CD14-positive monocyte (primary cell): Measurements from ENCODE around the gene GPR4. TPM values are rescaled to one million over a fixed set of nuclear protein-coding genes. Genes with fewer than 3 reads are reported as not detected.

Experiments
- DNase-seq, 3 donors: peaks; one replicate each; pipeline ENCODE4 v3.0.0-alpha.2; 2011 to 2022
- H2AFZ ChIP-seq: 2 replicates; pipeline ENCODE4 v1.6.0; 2012; ENCODE audit warnings: mild to moderate bottlenecking, low read depth, low read length, inconsistent platforms; ENCODE audit not compliant: insufficient read depth, poor library complexity, severe bottlenecking
- H3K27ac ChIP-seq, 2 donors: 1 replicate in 1 of 2; 2 replicates in 1 of 2; pipeline ENCODE4 v1.5.1; 2012 to 2013; ENCODE audit warnings: low read length in 2 of 2, control low read depth in 1 of 2, inconsistent platforms in 1 of 2, low read depth in 1 of 2, mild to moderate bottlenecking in 1 of 2
- H3K27me3 ChIP-seq, 2 donors: one replicate each; pipeline versions ENCODE4 v1.6.0 to v1.6.1; 2011 to 2013; ENCODE audit warnings: low read length in 2 of 2; ENCODE audit not compliant: control insufficient read depth in 2 of 2, insufficient read depth in 2 of 2
- H3K36me3 ChIP-seq, 2 donors: replicated peaks in 1 of 2; 1 replicate in 1 of 2; 2 replicates in 1 of 2; pipeline versions ENCODE4 v1.5.1 to v1.6.1; 2012 to 2013; ENCODE audit warnings: low read length in 2 of 2, control low read depth in 1 of 2, inconsistent platforms in 1 of 2, mild to moderate bottlenecking in 1 of 2; ENCODE audit not compliant: insufficient read depth in 2 of 2, control insufficient read depth in 1 of 2
- H3K4me1 ChIP-seq, 2 donors: 1 replicate in 1 of 2; 2 replicates in 1 of 2; pipeline versions ENCODE4 v1.5.1 to v1.6.1; 2012 to 2013; ENCODE audit warnings: low read length in 2 of 2, control low read depth in 1 of 2, inconsistent platforms in 1 of 2, mild to moderate bottlenecking in 1 of 2, moderate library complexity in 1 of 2; ENCODE audit not compliant: insufficient read depth in 2 of 2, control insufficient read depth in 1 of 2
- H3K4me2 ChIP-seq: replicated peaks from 2 replicates; pipeline ENCODE3; 2012; ENCODE audit warnings: low read length, moderate library complexity, mild to moderate bottlenecking; ENCODE audit not compliant: poor library complexity, severe bottlenecking; ENCODE audit errors: extremely low read depth
- H3K4me3 ChIP-seq, 3 experiments: fragments of 200-600 bp in 1 of 3; sonication (generic) in 1 of 3; replicated peaks in 1 of 3; 1 replicate in 2 of 3; 2 replicates in 1 of 3; pipeline ENCODE4 v1.5.1; 2011 to 2013; ENCODE audit warnings: low read length in 3 of 3, mild to moderate bottlenecking in 3 of 3, control low read depth in 2 of 3, low read depth in 2 of 3, inconsistent platforms in 1 of 3, moderate library complexity in 1 of 3
- H3K79me2 ChIP-seq: 2 replicates; pipeline ENCODE4 v1.6.0; 2012; ENCODE audit warnings: mild to moderate bottlenecking, control low read depth, inconsistent platforms, low read length, moderate library complexity; ENCODE audit not compliant: insufficient read depth
- H3K9ac ChIP-seq: 2 replicates; pipeline ENCODE4 v1.6.0; 2017; ENCODE audit warnings: low read length, mild to moderate bottlenecking; ENCODE audit not compliant: insufficient read depth, poor library complexity, severe bottlenecking
- H3K9me3 ChIP-seq, 2 donors: replicated peaks in 1 of 2; 1 replicate in 1 of 2; 2 replicates in 1 of 2; pipeline versions ENCODE4 v1.5.1 to v1.6.1; 2012 to 2013; ENCODE audit warnings: low read length in 2 of 2, control low read depth in 1 of 2; ENCODE audit not compliant: control insufficient read depth in 1 of 2, insufficient read depth in 1 of 2
- H4K20me1 ChIP-seq: 2 replicates; pipeline ENCODE4 v1.6.0; 2012; ENCODE audit warnings: mild to moderate bottlenecking, low read length, control low read depth, moderate library complexity; ENCODE audit not compliant: insufficient read depth
- H3K27ac Mint-ChIP-seq, 7 donors: one replicate each; pipeline ENCODE4 v1.8.0; 2020; ENCODE audit warnings: mild to moderate bottlenecking in 7 of 7, mixed read lengths in 7 of 7, moderate library complexity in 6 of 7, inconsistent platforms in 2 of 7
- H3K27me3 Mint-ChIP-seq, 3 donors: one replicate each; pipeline ENCODE4 v1.8.0; 2021 to 2022; ENCODE audit warnings: low read depth in 3 of 3, mild to moderate bottlenecking in 3 of 3, mixed read lengths in 3 of 3, moderate library complexity in 3 of 3, inconsistent platforms in 1 of 3
- H3K36me3 Mint-ChIP-seq, 2 donors: one replicate each; pipeline ENCODE4 v1.8.0; 2020; ENCODE audit warnings: mixed read lengths in 2 of 2, inconsistent platforms in 1 of 2, mild to moderate bottlenecking in 1 of 2
- H3K4me1 Mint-ChIP-seq: one replicate; pipeline ENCODE4 v1.8.0; 2020; ENCODE audit warnings: mild to moderate bottlenecking, mixed read lengths
- H3K4me3 Mint-ChIP-seq, 2 donors: one replicate each; pipeline ENCODE4 v1.8.0; 2020; ENCODE audit warnings: mild to moderate bottlenecking in 2 of 2, mixed read lengths in 2 of 2, moderate library complexity in 1 of 2
- H3K9me3 Mint-ChIP-seq, 7 donors: one replicate each; pipeline ENCODE4 v1.8.0; 2020 to 2022; ENCODE audit warnings: mixed read lengths in 7 of 7, mild to moderate bottlenecking in 6 of 7, moderate library complexity in 6 of 7, inconsistent platforms in 2 of 7
- WGBS: methylation state at CpG from one replicate; pipeline ENCODE4 v1.1.5; 2013; ENCODE audit warnings: missing lambda C conversion rate; ENCODE audit not compliant: insufficient coverage; 5-methylcytosine and 5-hydroxymethylcytosine counted together
- intact Hi-C, 2 donors: fragments of 100-400 bp; cut with micrococcal nuclease; formaldehyde crosslinking; loops; one replicate each; pipeline versions ENCODE4 v1.15.0 to v1.15.1; 2023
- polyA plus RNA-seq, 3 donors: library from polyadenylated mRNA; depleted of rRNA in 1 of 3; unstranded in 2 of 3; stranded (reverse) in 1 of 3; fragments of 300-500 nt in 2 of 3; fragments of >200 nt in 1 of 3; fragmentation: Illumina TruSeq in 2 of 3; gene quantifications; 1 replicate in 2 of 3; 2 replicates in 1 of 3; pipeline ENCODE4 v1.2.3, GENCODE V29; 2012 to 2021
- TF ChIP-seq, protein P1 (sequence below): fragments of 200-600 bp; IDR thresholded peaks from one replicate; pipeline ENCODE4 v1.8.0; 2022; ENCODE audit warnings: antibody characterized with exemption, mild to moderate bottlenecking

The GPR4 gene
- polyA plus RNA-seq, 3 donors, result not detected

DNA sequence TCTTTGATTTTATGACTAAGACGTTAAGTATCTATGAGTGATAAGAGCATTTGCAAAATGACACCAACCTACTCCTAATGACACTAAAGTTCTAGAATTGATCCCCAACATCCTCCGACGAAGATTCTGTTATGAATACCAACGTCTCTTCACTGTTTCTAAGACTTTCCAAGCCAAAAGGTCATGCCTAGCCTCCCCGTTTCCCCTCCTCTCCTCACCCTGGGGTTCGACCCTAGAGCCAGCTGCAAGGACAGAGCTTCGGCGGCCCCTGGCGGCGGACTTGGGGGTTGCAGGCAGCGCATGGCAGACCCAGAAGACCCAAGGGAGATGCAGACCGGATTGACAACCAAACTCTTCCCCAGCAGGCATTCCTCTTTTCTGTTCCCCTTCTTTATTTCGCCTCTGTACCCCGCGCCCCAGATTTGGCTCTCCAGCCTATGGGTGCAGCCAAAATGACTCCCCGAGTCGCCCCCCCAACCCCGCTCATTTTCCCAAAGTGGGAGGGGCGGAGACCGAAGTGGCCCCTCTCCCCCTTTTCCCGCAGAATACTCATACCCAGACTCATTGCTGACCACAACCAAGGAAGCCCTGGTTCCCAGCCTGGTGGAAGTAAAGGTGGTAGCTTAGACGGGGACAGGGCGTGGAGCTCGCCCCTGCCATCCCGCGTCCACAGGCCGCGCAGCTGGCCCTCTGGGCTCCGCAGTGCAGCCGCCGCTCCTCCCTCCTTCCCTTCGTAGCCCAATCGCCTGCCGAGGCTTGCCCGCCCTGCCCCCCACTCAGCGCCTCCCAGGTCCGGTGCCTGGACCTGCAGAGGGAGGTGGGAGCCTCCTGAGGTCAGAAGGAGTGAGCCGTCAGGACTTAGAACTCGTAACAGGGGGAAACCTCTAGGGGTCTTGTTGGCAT lies 41.3 kb upstream of the GPR4 start:
- Histone ChIP-seq H3K9me3 (no peaks in the 10 kb centered on the region), H2AFZ (no peak overlapping the region), H3K4me3 (peak overlapping the region in 1 of 3 experiments; percentile 28), H3K4me2 (peak overlapping the region; percentile 50), H3K4me1 (peaks cover 59 to 67% of the 10 kb centered on the region in 2 donors), H3K36me3 (no peaks in the 10 kb centered on the region), H3K27me3 (peaks cover 16 to 33% of the 10 kb centered on the region in 2 donors), H3K9ac (no peak overlapping the region), H3K27ac (peak overlapping the region; percentile 52 to 96), H3K79me2 (peaks cover 8% of the 10 kb centered on the region), H4K20me1 (peaks cover 4% of the 10 kb centered on the region)
- H3K27me3 Mint-ChIP-seq, result peaks cover 39 to 46% (median 40%) of the 10 kb centered on the region in 3 donors
- DNase-seq, result peak; percentile 82 to 86 (median 82)
- peak overlapping the region; percentile 57 to 96 (median 92) for H3K27ac Mint-ChIP-seq
- peak overlapping the region; percentile 69 to 83 for H3K4me3 Mint-ChIP-seq
- peaks cover 2 to 6% of the 10 kb centered on the region in 2 donors for H3K36me3 Mint-ChIP-seq
- H3K4me1 Mint-ChIP-seq, result peaks cover 46% of the 10 kb centered on the region
- WGBS, result 9% methylated on average over 24 of the region's 39 CpGs
- TF ChIP-seq, protein P1, sequence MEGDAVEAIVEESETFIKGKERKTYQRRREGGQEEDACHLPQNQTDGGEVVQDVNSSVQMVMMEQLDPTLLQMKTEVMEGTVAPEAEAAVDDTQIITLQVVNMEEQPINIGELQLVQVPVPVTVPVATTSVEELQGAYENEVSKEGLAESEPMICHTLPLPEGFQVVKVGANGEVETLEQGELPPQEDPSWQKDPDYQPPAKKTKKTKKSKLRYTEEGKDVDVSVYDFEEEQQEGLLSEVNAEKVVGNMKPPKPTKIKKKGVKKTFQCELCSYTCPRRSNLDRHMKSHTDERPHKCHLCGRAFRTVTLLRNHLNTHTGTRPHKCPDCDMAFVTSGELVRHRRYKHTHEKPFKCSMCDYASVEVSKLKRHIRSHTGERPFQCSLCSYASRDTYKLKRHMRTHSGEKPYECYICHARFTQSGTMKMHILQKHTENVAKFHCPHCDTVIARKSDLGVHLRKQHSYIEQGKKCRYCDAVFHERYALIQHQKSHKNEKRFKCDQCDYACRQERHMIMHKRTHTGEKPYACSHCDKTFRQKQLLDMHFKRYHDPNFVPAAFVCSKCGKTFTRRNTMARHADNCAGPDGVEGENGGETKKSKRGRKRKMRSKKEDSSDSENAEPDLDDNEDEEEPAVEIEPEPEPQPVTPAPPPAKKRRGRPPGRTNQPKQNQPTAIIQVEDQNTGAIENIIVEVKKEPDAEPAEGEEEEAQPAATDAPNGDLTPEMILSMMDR, result peak; percentile 97
- intact Hi-C loops, result loop anchor here (2.0 to 10.0 kb wide), 6 partner anchors 34 to 118 kb away; partner anchors contain the start of genes OPA3 (in 1 of the 2) and QPCTL (in 1 of the 2)
- H3K9me3 Mint-ChIP-seq, result peaks cover 0 to 12% (median 2%) of the 10 kb centered on the region in 7 donors

GRCh38 chr19:45641274-45642105 lies 39.5 kb upstream of the GPR4 start:
- 0% methylated on average over 27 of the region's 40 CpGs for WGBS
- Histone ChIP-seq H3K36me3 (no peaks in the 10 kb centered on the region), H3K9ac (peak overlapping the region; percentile 76), H4K20me1 (peaks cover 4% of the 10 kb centered on the region), H2AFZ (peak overlapping the region; percentile 76), H3K4me2 (peak overlapping the region; percentile 77), H3K4me3 (peak overlapping the region; percentile 22 to 70 (median 46)), H3K4me1 (peaks cover 61 to 68% of the 10 kb centered on the region in 2 donors), H3K9me3 (no peaks in the 10 kb centered on the region), H3K79me2 (peaks cover 10% of the 10 kb centered on the region), H3K27me3 (peaks cover 15 to 32% of the 10 kb centered on the region in 2 donors), H3K27ac (peak overlapping the region; percentile 91 to 96)
- TF ChIP-seq, protein P1, result no peak
- intact Hi-C loops, result loop anchor here (2.0 to 10.0 kb wide), 6 partner anchors 34 to 117 kb away; partner anchors contain the start of genes OPA3 (in 1 of the 2) and QPCTL (in 1 of the 2)
- Mint-ChIP-seq H3K27ac (peak overlapping the region; percentile 87 to 96 (median 95)), H3K4me1 (peaks cover 46% of the 10 kb centered on the region), H3K27me3 (peaks cover 32 to 35% (median 34%) of the 10 kb centered on the region in 3 donors), H3K36me3 (peaks cover 2 to 6% of the 10 kb centered on the region in 2 donors), H3K9me3 (peaks cover 0 to 12% (median 2%) of the 10 kb centered on the region in 7 donors), H3K4me3 (peak overlapping the region; percentile 81 to 89)
- DNase-seq, result peak; percentile 92 to 94 (median 92)
